ENCODE results near the gene XK.

Gene XK

GRCh38 chrX:37679888-37680287 lies 5.7 kb upstream of the XK start:
- DNase-seq (ENCODE audit: low spot score) = no peak

GRCh38 chrX:37684426-37684825 lies 1.2 kb upstream of the XK start:
- DNase-seq (ENCODE audit: low spot score) = no peak

- DNase-seq (ENCODE audit: low spot score) = no peak
Observed at GRCh38 chrX:37684973-37685372, 618 bp upstream of the XK start.

- DNase-seq (ENCODE audit: low spot score) = no peak
Observed at GRCh38 chrX:37686369-37686995, 891 bp downstream of the XK start.

- DNase-seq (ENCODE audit: low spot score) = no peak
Observed at GRCh38 chrX:37686996-37687395, 1.4 kb downstream of the XK start.

DNA sequence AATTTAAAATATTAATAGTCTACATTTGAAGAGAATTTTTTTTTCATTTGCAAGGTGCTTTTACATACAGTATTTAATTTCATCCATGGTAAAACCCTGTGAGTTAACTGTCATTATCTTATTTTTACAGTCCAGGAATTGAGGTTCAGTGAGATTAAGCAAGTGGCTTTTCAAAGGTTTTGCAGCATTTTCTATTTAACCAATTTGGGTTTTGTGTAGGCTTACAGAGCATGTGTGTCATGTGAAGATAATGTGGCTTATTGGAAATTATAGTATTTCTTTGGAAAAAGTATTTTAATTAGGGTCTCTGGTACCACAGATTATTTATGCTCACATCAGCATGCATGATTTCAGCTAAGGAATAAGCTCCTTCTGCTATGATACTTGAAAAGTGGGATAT lies 4.5 kb downstream of the XK start:
- no peak for DNase-seq (ENCODE audit: low spot score)

- DNase-seq (ENCODE audit: low spot score) = no peak
Observed at GRCh38 chrX:37692918-37693317, 7.3 kb downstream of the XK start.

GRCh38 chrX:37697169-37697760 lies 11.7 kb downstream of the XK start:
- DNase-seq (ENCODE audit: low spot score) = no peak

GRCh38 chrX:37701588-37701987 lies 16.0 kb downstream of the XK start:
- DNase-seq (ENCODE audit: low spot score) = no peak

GRCh38 chrX:37711991-37712390 lies 26.4 kb downstream of the XK start:
- no peak for DNase-seq (ENCODE audit: low spot score)

DNA sequence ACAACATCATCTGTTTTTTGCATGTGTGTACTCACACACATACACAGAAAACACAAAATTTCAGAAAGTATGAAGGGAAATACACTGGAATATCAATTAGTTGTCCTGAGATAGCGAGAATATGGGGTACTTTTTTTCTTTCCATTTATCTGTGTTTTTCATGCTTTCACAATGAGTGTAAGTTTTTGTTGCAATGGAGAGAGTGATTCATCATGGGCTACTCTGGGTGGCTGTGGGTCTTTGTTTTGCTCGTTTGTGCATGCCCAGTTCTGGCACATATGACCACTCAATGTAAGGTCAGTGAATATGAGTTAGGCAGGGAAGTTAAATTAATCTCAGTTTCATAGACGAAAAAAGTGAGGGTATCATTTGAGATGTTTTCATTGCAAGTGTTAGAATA lies 26.9 kb downstream of the XK start:
- DNase-seq (ENCODE audit: low spot score) = no peak

DNA sequence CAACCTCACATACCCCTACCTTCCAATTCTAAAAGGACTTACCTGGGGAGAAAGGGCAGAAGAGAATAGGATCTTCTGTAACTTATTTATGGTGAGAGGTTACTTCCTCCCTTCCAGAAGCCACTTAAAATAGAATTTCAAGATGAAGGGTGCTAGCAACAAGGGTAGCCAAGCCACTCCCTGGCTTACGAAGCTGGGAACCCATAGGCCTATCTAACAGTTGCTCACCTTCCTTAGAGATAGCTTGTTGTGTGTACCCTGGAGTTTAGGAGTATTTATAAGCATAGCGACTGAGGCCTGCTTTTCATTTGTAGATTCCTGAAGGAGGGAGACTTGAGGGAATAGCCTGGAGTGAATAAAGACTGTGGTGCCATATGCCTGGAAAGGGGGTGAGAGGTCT lies 28.9 kb downstream of the XK start:
- no peak for DNase-seq (ENCODE audit: low spot score)

- no peak for DNase-seq (ENCODE audit: low spot score)
Observed at GRCh38 chrX:37716602-37717001, 31.0 kb downstream of the XK start.

DNA sequence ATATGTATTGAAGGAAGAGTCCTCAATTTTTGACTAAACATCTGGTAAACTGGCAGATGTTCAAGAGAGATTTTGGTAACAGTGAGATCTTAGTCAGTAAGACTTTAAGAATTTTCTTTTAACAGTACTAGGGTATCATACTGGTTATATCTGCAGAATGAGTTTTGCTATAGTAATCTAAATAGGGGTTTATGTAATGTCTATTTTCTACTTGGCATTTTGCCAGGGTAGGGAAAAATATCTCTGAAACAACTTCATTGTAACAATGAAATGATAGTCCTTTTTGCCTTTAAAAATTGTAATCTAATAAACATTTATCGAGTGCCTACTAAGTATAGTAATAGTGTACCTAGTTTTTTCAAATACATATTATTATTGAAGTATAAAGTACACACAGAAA lies 32.1 kb downstream of the XK start:
- DNase-seq (ENCODE audit: low spot score) = no peak

DNA sequence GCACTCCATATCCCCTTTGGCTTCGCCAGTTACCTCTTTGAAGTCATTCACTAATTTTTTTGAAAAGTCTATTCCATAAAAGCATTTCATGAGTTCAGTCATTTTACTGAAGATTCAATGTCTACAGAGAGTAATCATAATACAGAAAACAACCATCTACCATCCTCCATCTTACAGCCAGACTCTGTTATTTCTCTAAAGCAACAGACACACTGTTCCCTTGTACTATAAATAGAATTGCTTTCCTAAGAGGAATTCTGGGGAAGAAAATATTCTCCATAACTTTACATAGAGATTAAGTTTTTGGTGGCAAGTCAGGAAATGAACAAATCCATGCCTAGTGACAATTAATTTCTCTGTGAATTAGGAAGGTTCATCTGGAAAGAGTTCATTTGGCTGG lies 37.0 kb downstream of the XK start:
- no peak for DNase-seq (ENCODE audit: low spot score)

GRCh38 chrX:37726346-37726745 lies 40.8 kb downstream of the XK start:
- DNase-seq (ENCODE audit: low spot score) = no peak

GRCh38 chrX:37745354-37745753 lies 59.8 kb downstream of the XK start:
- peak; percentile 47 for DNase-seq (ENCODE audit: low spot score)

GRCh38 chrX:37745835-37746217 lies 60.2 kb downstream of the XK start:
- DNase-seq (ENCODE audit: low spot score) = no peak

DNA sequence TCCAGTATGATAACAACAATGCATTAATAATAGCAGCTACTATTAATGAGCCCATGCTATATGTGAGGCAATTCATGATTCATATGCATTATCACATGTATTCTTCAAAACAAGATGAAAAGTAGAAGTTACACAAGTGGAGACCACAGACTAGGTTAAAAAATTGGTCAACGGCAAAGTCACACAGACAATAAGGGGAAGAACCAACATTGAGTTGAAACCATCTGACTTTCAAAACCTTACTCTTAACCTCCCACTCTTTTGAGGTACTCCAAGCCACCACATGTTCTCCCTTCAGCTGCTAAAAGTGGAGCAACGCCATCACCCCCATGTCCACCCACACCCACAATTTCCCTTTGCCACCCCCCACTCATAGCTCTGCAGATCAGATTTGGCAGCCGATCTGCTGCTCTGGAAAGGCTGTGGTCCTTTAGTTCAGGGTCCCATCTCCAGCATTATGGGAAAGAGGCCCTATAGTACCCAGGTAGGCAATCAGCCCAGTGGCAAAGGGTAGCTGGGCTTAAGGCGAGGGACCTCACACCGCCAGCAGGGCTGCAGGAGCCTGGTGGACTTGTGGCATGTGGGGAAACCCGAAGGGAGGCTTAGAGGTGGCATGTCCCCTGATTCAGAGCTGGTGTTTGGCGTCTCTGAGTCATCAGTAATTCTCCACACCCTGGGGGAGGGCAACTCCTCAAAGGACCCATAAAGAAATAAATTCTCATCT lies 60.8 kb downstream of the XK start:
- no peak for DNase-seq (ENCODE audit: low spot score)

- no peak for DNase-seq (ENCODE audit: low spot score)
Observed at GRCh38 chrX:37746951-37747350, 61.4 kb downstream of the XK start.

GRCh38 chrX:37752281-37752680 lies 66.7 kb downstream of the XK start:
- no peak for DNase-seq (ENCODE audit: low spot score)

GRCh38 chrX:37752936-37753335 lies 67.3 kb downstream of the XK start:
- no peak for DNase-seq (ENCODE audit: low spot score)

DNA sequence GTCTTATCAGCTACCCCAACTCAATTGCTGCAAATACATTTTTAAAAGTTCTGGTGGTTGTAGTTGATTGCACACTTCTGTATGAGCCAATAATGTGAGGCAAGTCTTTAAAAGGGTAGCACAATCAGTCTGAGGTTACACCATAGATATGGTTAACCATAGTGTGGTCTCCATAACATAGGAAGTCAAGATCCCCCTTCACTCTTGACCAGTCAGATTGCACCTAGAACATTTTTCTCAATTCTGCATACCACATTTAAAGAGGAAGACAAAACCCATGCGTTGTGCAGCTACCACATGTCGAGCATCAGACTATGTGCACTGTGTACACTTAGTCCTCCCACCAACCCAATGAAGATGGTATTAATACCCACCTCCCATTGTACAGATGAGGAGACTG lies 67.8 kb downstream of the XK start:
- no peak for DNase-seq (ENCODE audit: low spot score)

DNA sequence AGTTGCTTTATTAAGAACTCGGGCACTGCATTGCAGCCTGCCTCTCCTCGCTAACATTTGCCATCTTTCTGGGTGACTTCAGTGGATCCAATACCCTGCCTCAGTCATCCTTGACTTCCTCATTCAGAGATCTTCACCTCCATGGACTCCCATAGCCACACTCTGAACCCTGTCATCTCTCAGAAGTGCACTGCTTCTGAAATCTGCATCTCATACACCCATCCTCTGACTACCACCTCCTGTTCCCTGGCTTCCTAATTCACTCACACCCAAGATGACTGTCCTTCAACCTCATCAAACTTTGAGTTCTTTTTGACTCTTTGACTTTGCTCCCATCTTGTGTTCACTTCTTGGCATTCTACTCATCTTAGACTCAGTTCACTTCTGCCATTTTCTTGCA lies 68.9 kb downstream of the XK start:
- no peak for DNase-seq (ENCODE audit: low spot score)
